ENCODE measurements around the gene BCKDK.
"Not testable (repeated sequence)": the region's sequence is repeated elsewhere in the genome, so short reads cannot be mapped to it uniquely, and the experiment has no call there.

BCKDK gene

DNA sequence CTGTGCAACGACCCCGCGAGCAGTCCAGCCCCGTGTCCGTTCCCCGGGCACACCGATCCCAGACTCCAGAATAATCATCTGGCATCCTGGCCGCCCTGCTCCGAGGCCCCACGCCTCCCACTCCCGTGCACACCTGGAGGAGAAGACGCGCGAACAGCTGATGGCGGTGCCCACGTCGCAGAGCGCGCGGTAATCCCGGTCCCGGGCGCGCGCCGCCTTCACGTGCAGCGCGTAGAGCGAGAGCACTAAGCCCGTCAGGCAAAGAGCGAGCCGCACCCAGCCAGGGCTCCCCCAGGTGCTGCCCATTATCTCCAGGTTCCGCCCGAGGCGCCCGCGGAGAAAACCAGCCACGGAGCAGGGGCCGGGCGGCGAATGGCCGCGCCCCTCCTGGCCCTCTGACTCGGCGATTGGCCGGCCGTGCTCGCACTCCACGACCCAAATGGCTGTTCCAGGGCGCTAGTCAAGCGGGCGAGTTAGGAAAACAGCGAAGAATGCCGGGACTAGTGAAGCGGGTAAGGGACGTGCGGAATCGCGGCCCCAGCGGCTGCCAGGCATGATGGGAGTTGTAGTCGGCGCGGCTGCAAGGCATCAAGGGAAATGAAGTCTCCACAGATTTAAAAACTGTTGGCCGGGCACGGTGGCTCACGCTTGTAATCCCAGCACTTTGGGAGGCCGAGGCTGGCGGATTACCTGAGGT, 13.6 kb upstream of the BCKDK start, which contains the start of gene VKORC1:
VKORC1 (minus strand) TSS at position 374 of the 697 bp plus-strand sequence; CDS start at position 306, 68 bp downstream.
- TF ChIP-seq, protein P1, sequence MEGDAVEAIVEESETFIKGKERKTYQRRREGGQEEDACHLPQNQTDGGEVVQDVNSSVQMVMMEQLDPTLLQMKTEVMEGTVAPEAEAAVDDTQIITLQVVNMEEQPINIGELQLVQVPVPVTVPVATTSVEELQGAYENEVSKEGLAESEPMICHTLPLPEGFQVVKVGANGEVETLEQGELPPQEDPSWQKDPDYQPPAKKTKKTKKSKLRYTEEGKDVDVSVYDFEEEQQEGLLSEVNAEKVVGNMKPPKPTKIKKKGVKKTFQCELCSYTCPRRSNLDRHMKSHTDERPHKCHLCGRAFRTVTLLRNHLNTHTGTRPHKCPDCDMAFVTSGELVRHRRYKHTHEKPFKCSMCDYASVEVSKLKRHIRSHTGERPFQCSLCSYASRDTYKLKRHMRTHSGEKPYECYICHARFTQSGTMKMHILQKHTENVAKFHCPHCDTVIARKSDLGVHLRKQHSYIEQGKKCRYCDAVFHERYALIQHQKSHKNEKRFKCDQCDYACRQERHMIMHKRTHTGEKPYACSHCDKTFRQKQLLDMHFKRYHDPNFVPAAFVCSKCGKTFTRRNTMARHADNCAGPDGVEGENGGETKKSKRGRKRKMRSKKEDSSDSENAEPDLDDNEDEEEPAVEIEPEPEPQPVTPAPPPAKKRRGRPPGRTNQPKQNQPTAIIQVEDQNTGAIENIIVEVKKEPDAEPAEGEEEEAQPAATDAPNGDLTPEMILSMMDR (IDR thresholded peaks at IDR 0.05; ENCODE audit: low read depth, low read length) = no peak
- DNase-seq (ENCODE audit: low read depth in 2 of 2) = peak; percentile 98 to 99
- peak within 1 kb of the TSS; percentile 75 to 99 for H3K4me3 ChIP-seq (replicated peaks in 1 of 2; ENCODE audit: low read depth in 2 of 2, low read length in 2 of 2)

DNA sequence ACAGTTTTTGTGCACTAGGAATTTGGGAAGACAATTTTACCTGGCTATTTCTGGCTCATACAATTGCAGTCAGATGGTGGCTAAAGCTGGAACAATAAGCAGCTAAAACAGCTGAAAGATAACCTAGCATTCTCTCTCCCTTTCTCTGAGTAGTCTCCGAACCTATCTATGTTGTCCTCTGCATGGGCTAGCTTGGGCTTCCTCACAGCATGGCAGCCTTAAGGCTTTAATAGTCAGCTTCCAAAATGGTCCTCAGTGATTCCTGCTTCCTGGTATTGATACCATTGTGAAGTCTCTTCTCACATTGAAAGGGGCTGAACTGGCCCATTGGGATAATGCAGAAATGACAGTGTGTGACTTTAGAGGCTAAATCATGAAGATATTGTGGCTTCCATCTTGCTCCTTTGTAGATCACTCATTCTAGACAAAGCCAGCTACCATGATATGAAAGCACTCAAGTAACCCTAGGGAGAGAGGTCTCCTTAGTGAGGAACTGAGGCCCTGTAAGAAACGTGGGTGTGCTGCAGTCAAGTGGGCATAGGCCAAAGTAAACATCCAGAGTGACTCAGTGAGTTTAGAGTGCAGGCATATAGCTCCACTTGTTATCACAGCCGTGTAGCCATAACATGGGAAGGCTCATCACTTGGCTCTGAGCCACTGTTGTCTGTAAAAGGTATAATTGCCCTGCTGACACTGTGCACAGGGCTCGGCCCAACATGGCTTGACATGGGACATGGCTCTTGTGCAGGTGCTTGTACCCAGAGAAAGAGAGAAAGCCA, 8.1 kb upstream of the BCKDK start:
- peak in 1 of 2 donors; percentile 77 for DNase-seq (ENCODE audit: low read depth in 2 of 2)
- no peak overlapping the region for H3K4me3 ChIP-seq (replicated peaks in 1 of 2; ENCODE audit: low read depth in 2 of 2, low read length in 2 of 2)
- TF ChIP-seq, protein P1 (IDR thresholded peaks at IDR 0.05; ENCODE audit: low read depth, low read length) = no peak

DNA sequence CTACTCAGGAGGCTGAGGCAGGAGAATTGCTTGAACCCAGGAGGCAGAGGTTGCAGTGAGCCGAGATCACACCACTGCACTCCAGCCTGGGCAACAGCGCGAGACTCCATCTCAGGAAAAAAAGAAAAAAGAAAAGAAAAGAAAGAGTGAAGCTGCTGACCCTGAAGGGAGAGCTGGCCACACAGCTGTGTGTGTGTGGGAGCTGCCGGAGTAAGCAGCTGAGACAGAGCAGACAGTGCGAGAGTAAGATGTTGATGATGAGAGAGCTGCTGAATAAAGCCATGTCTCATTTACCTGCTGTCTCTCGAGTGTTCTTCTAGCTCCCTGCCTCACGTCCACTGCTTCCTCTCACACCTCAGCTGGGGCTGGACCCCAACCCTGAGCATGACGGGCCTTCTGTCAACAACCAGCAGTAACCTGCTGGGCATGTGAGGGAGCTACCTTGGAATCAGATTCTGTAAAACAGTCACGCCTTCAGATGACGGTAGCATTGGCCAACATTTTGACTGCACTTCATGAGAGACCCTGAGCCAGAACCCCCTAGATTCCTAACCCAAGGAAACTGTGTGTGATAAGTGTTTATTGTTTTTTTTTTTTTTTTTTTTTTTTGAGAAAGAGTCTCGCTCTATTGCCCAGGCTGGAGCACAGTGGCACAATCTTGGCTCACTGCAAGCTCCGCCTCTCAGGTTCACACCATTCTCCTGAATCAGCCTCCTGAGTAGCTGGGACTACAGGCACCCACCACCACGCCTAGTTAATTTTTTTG, 7.1 kb upstream of the BCKDK start:
- DNase-seq (ENCODE audit: low read depth in 2 of 2); H3K4me3 ChIP-seq (replicated peaks in 1 of 2; ENCODE audit: low read depth in 2 of 2, low read length in 2 of 2): not testable (repeated sequence)

DNA sequence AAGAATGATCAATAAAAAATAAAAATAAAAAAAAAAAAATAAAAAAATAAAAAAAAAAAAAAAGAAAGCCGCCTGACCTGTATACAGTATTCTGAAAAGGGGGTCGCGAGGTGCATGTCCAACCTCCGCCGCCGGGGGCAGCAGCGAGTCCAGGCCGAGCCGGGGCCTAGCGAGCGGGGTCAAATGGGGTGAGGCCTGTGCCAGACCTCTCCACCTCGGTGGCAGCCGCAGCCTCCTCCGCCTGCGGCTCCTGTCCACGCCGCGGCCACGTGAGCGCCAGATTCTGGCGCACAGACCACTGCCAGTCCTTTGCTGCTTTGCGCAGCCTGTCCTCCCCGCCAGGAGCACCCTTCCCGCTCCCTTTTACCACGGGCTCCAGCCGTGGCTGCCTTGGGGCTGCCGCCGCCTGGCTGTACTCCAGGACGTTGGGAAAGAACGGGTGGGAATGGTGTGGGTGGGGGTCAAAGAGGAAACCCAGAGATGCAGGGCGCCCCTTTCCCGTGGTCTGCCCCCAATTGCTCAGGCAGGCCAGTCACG, 2.4 kb upstream of the BCKDK start:
- DNase-seq (ENCODE audit: low read depth in 2 of 2) = peak; percentile 66 to 71
- TF ChIP-seq, protein P1 (IDR thresholded peaks at IDR 0.05; ENCODE audit: low read depth, low read length) = peak; percentile 82
- H3K4me3 ChIP-seq (replicated peaks in 1 of 2; ENCODE audit: low read depth in 2 of 2, low read length in 2 of 2) = no peak overlapping the region

DNA sequence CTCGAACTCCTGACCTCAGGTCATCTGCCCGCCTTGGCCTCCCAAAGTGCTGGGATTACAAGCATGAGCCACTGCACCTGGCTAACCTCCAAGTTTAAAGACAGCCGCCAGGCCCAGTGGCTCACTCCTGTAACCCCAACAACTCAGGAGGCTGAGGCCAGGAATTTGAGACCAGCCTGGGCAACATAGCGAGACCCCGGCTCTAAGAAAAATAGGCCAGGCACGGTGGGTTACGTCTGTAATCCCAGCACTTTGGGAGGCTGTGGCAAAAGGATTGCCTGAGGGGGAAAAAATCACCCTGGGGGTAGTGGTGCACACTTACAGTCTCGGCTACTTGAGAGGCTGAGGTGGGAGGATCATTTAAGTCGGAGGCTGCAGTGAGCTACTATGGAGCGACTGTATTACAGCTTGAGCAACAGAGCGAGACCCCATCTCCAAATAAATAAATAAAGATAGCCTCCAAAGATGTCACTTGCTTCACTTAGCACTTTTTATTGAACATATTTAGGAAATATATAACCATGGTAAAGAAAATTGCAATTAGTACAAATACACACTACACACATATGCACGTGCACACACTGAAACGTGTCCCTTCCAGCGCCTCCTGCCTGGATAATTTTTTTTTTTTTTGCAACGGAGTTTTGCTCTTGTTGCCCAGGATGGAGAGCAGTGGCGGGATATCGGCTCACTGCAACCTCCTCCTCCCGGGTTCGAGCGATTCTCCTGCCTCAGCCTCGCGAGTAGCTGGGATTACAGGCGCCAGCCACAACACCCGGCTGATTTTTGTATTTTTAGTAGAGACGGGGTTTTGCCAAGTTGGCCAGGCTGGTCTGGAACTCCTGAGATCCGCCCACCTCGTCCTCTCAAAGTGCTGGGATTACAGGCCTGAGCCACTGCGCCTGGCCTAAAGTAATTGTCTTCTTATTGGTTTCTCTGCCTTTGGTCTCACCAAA, 1.4 kb upstream of the BCKDK start:
- DNase-seq (ENCODE audit: low read depth in 2 of 2) = no peak
- no peak overlapping the region for H3K4me3 ChIP-seq (replicated peaks in 1 of 2; ENCODE audit: low read depth in 2 of 2, low read length in 2 of 2)
- TF ChIP-seq, protein P1 (IDR thresholded peaks at IDR 0.05; ENCODE audit: low read depth, low read length) = no peak

DNA sequence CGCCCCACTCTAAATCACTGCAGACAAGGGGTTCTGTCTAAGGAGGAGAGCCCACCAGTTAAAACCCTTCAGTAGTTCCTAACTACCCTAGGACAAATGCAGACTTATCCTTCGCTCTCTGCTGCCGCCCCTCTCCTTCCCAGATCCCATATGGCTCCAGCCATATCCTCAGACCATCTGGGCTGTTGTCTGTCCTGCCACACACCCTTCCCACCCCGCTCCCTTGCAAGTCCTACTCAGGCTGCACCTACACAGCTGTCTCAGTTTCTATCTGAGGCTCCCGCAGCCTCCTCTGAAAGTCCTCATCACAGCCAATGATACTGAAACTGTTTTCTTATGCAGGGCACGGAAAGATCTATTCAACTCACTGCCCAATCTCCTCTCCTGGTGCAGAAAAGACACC, 720 bp upstream of the BCKDK start:
- no peak for DNase-seq (ENCODE audit: low read depth in 2 of 2)

More for the DNA sequence above, 720 bp upstream of the BCKDK start:
- H3K4me3 ChIP-seq (replicated peaks in 1 of 2; ENCODE audit: low read depth in 2 of 2, low read length in 2 of 2) = no peak overlapping the region
- TF ChIP-seq, protein P1 (IDR thresholded peaks at IDR 0.05; ENCODE audit: low read depth, low read length) = no peak

Data from cardiac fibroblast (primary cell).